Measurements from ENCODE around the gene NGB.
"Not testable (repeated sequence)": the region's sequence is repeated elsewhere in the genome, so short reads cannot be mapped to it uniquely, and the experiment has no call there.

The NGB gene

DNA sequence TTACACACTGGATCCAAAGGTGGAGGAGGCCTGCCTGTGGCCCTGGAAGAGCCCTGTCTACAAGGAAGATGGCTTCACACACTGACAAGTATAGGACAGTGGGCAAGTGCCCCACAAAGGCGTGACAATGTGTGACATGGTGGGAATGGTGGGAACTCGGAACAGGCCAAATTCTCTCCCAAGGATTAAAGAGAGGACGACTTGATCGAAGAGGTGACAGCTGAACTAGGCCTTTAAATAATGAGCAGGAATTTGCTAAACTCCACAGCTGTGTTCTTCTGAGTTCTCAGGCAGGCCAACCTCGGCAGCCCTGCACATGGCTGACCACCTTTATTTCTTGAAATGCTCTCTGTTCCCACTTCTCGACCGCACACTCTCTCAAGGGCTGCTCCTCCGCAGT, 25.9 kb upstream of the NGB start:
- in situ Hi-C loops (cut with MboI; ENCODE audit: low sequenced_read_pairs): no loop called here

DNA sequence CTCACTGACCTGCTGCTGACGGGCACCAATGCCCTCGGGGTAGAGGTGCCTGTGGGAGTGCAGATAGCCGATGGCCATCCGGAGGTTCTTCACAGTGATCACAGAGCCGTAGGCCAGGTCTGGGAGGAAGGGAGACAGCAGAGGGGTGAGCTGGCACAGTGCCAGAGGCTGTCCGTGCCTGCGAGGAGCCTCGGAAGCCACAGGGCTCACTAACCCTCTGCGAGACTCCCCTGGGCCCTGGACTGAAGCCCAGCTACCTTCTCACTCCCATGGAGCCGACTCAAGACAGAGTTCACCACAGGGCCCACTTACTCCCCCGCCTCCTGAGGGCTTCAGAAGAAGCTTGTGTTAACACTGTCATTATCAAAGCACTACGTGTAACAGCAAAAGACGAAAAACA, 25.1 kb upstream of the NGB start:
- in situ Hi-C loops (cut with MboI; ENCODE audit: low sequenced_read_pairs): no loop called here

DNA sequence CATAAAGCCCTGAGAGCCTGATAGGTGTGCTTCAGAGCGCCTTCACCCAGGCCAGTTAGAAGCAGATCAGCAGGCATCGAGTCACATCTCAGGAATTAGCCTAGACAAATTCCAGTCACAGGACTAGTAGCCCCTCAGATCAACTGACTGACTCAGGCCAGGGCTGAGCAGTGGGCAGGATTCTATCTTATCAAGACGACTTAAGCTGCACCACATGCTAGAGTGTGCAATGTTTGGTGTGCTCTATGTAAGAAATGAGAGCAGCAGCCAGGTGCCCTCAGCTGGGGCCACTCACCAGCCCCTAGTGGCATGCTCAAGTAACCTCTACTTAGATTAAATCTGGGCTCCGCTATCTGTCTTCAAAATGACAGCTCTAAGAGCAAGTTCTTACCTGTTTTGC, 19.7 kb upstream of the NGB start:
- in situ Hi-C loops (cut with MboI; ENCODE audit: low sequenced_read_pairs): no loop called here

DNA sequence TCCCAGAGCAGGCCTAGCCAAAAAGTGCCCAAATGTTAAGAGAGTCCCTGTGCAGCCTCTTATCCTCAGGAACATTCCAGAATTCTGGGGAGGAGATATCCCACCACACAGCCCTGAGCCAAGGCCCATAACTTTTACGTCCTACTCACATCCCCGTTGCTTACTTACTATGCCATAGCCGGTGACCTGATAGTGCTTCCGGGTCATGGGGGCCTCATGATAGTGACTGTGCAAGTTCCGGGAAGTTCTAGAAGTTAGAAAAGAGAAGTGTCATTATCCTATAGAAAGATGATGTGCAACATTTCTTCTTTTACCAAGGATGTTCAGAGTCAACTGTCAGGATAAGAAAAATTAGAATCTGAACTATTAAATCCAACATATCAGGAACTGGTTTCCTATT, 15.6 kb upstream of the NGB start:
- in situ Hi-C loops (cut with MboI; ENCODE audit: low sequenced_read_pairs): no loop called here

DNA sequence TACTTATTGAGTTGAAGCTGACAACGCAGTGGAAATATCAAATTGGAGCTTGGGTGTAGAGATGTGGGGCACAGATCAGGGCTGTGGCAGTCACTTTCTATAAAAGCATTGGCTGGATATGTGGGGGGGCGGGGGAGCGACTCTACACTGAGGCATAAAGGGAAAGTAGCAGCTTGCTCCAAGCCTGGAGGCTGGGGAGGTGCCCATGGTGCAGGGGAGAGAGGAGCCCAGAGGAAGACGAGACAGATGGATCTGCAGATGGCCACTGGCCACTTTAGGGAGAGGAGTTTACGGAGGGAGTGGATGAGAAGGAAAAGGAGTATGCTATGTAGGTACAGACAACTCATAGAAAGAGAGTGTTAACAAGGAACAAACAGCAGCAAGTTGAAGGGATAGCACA, 13.5 kb upstream of the NGB start:
- in situ Hi-C loops (cut with MboI; ENCODE audit: low sequenced_read_pairs): no loop called here

DNA sequence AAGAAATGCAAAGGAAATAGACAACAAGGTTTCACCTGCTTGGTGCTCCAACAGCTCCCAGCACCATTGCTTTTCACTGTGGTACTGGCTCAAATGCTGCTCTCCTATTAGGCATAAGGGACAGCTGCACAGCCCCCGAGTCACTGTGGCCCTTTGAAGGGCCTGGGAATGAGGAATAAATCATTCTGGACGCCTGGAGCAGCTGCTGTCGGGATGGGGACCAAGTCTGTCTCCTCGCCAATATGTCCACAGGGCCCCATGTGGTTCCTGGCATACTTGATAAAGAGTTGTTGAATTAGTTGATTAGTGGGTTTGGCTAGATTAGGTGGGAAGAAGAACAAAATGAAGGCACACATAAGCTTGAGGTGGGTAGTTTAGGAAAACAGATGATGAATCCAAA, 13.1 kb upstream of the NGB start:
- in situ Hi-C loops (cut with MboI; ENCODE audit: low sequenced_read_pairs): no loop called here

DNA sequence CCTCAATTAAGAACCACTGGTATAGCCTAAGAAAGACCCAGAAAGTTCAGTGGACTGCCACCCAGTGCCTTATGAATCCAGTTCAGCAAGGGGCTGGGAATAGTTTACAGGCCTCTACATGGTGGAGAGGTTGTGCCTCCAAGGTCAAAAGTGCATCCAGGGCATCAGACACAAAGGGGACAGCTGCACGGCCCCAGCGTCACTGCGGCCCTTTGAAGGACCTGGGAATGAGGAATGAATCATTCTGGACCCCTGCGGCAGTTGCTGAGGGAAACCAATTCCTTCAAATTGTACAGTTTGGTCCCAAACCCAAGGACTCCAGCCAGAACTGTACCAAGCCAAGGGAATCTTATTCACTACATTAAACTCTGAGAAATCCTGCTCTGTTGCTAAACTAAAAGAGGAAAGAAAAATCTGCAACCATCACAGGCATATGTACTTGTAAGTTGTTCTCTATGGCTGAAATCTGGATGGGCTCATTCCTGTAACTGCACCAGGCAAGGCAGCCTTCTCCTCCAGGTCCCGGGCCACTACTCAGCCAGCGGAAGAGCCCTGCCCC, 10.9 kb upstream of the NGB start:
- in situ Hi-C loops (cut with MboI; ENCODE audit: low sequenced_read_pairs): no loop called here

DNA sequence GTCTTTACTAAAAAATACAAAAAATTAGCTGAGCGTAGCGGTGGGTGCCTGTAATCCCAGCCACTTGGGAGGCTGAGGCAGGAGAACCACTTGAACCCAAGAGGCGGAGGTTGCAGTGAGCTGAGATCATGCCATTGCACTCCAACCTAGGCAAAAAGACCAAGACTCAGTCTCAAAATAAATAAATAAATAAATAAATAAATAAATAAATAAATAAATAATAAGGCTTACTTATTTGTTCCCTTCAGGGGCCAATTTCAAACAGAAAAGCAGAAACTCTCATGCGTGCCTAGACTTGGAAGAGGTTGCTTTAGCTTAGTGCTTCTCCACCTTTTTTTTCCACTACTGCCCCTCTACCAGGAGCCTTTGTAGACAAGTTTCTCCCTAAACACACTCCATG, 9.9 kb upstream of the NGB start:
- in situ Hi-C loops (cut with MboI; ENCODE audit: low sequenced_read_pairs): not testable (repeated sequence)

DNA sequence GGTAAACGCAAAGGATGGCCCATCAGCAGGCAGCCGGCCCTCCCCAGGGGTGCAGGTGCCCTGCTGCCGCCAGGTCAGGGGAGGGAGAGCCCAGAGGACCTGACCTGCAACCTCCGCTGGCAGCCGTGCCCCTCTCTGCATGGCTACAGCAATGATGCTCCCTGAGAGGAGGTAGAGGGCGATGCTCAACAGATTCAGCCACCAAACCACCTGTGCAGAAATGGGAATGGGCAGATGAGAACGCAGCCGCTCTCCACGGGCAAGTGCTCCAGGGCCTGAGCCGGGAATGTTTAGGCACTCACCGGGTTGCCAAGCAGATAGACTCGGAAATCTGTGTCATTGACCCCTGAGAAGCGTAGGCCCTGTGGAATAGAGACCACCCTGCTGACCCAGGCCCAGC, 8.7 kb upstream of the NGB start:
- in situ Hi-C loops (cut with MboI; ENCODE audit: low sequenced_read_pairs): no loop called here

DNA sequence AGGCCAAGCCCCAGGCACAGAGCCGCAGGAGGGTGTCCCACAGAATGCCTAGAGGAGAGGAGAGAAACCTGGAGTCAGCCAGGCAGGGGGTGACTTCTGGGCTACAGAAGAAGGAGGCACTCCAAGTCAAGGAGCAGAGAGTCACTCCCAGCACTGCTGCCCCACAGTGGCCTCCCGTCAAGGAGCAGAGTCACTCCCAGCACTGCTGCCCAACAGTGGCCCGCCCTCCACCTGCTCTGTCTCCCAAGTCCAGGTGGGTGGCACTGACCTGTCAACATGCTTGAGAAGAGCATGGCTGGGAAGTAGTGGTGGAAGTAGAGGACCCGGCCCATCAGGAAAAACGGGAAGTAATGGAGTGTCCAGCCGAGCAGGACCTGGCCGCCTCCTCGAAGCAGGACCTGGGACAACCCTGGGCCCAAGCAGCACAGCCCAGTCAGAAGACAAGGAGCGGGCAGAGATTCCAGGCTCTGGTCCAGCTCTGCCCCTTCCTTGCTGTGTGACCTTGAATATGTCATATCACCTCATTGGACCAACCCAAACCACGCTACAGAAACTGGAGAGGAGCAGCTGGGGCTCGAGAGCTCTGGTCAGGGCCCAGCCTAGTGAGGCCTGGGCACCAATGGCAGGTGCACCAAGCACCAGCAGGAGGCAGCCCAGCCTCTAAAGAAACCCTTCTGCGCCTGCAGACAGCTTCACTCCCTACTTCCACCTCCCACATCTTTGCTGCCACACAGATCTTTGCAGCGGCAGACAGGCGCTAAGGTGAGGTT, 7.6 kb upstream of the NGB start:
- in situ Hi-C loops (cut with MboI; ENCODE audit: low sequenced_read_pairs): no loop called here

DNA sequence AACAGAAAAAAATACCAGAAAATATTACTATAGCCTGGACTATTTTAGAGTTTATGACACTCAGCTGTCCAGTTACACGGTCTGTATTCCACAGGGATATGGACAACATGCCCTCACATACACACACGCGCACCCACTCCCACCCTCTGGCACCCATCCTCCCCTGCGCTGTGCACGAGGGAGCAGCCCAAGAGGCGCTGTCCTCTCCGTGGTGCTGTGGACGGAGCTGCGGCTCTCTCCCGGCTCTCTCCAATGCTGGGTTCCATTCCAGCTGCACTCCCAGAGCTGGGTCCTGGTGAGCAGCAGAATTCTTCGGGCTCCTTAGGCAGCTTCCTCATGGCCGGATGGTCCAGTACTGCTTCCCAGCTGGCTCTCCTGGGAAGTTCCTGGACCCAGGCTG, 6.0 kb upstream of the NGB start:
- in situ Hi-C loops (cut with MboI; ENCODE audit: low sequenced_read_pairs): no loop called here

DNA sequence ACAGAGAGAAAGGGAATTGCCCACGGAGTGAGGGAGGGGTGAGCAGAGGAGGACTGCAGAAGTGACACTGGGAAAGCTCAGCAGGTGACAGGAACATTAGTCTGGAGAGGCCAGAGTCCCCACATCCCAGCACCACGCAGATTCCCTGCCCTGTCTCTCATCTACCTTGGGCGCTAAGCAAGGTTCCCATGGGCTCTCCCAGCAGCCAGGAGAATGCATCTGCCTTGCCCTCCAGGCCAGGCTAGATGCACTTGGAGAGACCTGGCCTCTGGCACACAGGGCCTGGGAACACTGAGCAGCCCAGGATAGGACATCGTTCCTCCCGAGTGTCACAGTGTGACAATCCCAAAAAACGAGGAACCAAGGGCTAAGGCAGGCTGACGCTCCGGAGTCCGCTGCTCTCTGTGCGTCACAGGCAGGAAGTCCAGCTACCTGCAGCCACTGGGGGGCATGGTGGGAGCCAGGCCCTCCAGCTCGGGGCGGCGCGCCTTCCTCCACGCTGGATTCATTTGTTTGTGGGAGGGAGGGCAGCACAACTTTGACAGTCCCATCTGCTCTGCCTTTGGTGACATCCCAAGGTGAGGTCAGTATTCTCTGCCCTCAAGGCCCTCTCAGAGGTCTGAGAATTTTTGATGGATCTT, 5.4 kb upstream of the NGB start:
- in situ Hi-C loops (cut with MboI; ENCODE audit: low sequenced_read_pairs): no loop called here

DNA sequence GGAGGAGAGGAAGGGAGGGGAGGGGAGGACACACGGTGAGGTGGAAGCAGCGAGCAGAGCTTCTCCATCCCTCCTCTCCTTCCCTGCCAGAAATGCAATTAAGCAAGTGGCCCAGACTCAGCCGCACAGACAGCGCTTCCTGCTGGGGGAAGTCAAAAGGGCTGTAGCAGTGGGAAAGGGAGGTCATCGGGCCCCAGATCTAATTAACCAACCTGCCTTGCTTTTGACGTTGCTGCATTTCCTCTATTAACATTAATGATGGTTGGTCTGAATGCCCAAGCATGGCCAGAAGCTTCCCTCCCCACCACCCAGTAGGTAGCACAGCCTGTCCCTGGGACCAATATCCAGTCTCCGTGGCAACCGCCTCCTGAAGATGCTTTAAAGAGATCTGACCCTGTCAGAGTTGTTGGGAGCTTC, 4.6 kb upstream of the NGB start:
- in situ Hi-C loops (cut with MboI; ENCODE audit: low sequenced_read_pairs): no loop called here

DNA sequence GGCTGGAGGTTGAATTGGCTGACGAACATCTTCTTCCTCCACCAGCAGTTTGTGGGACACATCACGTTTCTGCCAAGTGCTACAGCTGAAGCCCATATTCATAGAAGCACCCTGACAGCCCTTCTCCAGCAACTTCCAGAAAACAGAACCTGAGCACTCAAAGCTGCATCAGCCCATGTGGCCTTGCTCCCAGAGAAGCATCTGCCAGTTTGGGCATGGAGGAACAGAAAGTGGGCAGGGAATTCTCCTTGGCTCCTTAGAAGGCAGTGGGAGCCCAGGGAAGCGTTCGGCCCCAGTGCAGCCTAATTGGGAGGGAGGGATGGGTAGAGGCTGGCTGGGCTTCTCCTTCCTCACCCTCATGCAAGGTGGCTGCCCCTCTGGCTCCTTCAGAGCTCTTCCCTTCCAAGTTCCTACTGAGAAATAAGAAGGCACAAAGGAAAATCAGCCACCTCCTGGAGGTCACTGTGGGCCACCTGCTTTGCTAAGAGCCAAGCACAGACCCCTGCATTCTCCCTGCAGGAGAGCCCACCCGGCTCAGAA, 4.1 kb upstream of the NGB start:
- in situ Hi-C loops (cut with MboI; ENCODE audit: low sequenced_read_pairs): no loop called here

DNA sequence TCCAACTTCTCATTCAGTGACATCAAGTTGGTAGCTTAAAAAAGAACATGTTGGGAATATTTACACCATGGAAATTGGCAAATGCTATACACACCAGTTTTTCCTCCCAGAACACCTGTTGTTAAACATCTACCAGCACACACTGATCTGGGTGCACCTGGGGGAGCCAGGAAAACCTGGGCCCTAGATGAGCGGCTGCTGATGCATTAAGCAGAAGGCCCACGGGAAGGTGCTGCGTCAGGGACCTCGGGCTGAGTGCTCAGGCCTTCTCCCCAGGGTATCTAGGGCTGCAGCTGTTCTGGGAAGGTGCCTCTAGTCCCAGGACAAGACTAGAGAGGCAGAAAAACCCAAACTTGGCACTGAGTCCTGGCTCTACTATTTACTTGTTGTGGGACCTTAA, 2.8 kb upstream of the NGB start:
- in situ Hi-C loops (cut with MboI; ENCODE audit: low sequenced_read_pairs): no loop called here

DNA sequence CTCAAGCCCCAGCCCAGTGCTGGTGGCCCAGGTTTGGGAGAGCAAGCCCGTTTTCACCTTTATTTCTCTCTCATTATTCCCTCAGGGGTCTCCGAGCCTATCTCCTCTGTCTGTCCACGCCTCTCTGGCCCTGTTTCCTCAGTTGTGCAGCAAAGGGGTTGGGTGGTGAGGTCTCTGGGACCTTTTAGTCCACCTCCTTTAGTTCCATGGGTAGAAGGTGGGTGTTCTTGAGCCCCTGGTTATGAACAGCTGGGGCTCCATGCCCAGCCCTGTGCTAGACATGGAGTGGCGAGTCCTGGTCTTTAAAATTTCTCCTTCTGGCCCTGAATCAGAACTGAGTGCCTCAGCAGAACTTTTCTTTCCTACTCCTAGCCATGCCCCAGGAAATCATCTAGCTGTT, 1.3 kb upstream of the NGB start:
- in situ Hi-C loops (cut with MboI; ENCODE audit: low sequenced_read_pairs): no loop called here

DNA sequence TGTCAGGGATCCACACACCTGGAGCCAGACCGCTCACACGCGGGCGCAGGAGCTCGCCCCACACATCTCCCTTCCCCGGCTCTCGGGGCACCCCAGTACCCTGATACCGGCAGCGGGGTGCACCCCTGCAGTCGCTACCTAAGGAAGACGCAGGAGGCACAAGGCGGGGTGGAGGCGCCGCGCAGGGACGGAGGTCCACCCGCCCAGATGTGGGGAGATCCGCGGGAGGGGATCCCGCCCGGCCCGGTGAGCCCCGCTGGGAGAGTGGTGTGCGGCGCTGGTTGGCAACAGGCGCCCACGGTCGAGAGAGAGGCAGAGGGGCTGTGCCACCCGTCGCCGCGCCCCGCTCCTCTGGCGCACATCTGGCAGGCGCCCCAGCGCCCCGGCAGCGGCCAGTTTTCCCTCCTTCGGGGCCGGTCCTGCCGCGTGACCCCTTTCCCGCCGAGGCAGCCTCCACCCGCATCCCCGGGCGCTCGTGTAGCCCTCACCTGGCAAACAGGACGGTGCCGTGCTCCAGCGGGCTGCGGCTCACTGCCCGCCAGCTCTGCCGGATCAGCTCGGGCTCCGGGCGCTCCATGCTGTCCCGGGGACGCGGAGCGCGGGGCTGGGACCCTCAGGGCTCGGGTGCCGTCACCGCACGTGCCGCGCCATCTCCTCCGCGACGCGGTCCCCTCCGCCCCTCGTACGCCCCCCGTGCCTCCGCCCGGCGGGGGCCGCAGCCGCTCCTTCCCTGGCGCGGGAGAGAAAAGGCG, 469 bp downstream of the NGB start:
- in situ Hi-C loops (cut with MboI; ENCODE audit: low sequenced_read_pairs): no loop called here

DNA sequence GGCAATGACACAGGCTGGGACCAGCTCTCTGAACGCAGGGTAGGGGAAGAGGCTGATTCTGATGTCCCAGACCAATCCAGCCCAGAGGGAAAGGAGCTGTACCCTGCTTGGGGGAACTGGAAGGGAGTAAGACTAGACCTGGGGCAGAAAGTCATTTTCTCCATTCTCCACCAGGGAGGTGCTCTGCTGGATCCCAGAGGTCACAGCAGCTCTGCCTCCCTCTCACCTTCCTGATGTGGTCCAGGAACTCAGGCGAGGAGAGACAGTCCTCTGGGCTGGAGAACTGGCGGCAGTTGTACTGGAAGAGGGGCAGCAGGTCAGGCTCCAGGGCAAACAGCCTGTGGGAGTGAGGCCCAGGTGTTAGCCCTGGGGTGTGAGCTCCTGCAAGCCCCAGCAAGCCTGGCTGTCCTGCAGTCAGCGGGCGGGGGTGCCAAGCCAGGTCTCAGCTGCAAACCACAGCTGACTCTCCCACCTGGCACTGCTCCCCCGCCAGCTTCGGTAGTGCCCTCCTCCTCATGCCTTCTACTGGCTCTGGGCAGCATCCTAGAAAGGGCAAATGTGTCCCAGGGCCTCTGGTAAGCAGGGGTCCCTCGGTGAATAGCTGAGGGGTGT, 1.9 kb downstream of the NGB start:
- in situ Hi-C loops (cut with MboI; ENCODE audit: low sequenced_read_pairs): no loop called here

DNA sequence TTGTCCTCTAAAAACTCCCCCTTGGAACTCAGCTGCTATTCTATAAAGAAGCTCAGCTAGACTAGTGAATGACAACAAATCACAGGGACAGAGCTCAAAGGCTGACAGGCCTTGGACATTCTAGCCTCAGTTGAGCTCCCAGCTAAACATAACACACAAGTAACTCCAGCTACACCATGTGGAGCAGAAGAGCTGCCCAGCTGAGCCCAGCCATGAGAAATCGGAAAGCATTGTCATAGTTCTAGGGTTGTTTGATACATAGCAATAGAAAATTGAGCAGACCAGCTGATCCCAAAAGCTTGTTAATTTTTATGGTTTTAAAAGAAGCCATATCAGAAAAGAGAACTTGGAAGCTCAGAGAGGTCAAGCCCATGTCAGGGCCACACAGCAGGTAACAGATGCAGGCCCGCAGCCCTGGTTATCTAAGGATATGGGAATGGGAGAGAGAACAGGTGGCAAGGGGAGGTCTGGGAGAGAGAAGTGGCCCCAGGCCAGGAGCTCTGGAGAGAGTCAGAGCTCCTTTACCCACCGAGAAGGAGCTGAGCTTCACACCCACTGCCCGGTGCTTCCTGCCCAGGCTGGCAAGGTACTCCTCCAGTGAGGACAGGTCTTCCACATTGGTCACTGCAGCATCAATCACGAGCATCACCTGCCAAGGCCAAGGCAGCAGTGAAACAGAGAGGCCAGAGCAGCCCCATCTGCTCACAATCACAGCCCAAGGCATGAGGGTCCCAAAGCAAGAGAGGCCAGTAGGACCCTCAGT, 2.9 kb downstream of the NGB start:
- in situ Hi-C loops (cut with MboI; ENCODE audit: low sequenced_read_pairs): no loop called here

DNA sequence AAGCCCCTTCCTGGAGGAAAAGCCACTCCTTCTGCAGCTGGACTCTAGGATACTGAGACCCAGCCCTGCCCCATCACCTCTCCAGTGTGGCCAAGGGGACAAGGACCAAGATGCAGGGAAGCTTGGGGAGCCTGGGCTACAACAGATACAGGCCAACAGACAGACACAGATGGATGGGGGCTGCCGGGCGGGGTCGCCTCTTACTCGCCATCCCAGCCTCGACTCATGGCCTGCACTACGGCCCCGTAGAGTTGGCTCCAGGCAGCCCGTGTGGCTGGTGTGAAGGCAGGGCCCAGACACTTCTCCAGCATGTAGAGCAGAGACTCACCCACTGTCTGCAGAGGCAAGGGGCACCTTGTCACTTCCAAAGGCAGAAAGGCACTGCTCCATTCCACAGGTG, 4.7 kb downstream of the NGB start:
- in situ Hi-C loops (cut with MboI; ENCODE audit: low sequenced_read_pairs): no loop called here
